22Rv1 (cell line): Measurements from ENCODE around the gene BLOC1S4.

Source experiments
- ZFX ChIP-seq: fragments of 450-650 bp; IDR thresholded peaks from 2 replicates; pipeline ENCODE4 v1.6.1; 2017; ENCODE audit warnings: antibody characterized with exemption, borderline replicate concordance
- TF ChIP-seq, protein P1 (sequence below): fragments of 450-650 bp; IDR thresholded peaks from 2 replicates; pipeline ENCODE4 v1.5.1; 2017; ENCODE audit warnings: mild to moderate bottlenecking

DNA sequence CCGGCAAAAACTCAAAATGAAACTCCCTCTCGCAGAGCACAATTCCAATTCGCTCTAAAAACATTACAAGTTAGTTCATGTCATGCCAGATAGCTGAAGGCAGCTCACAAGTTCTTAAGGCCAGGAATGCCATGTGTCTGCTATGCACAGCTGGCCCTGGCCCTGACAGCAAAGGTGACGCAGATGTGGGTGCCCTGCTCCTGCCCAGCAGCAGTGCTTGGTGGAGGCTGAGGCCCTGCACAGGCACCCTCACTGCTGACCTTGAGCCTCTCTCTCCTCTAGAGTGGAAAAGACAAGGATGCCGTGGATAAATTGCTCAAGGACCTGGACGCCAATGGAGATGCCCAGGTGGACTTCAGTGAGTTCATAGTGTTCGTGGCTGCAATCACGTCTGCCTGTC is 19.4 kb upstream of the BLOC1S4 start:
- TF ChIP-seq, protein P1, sequence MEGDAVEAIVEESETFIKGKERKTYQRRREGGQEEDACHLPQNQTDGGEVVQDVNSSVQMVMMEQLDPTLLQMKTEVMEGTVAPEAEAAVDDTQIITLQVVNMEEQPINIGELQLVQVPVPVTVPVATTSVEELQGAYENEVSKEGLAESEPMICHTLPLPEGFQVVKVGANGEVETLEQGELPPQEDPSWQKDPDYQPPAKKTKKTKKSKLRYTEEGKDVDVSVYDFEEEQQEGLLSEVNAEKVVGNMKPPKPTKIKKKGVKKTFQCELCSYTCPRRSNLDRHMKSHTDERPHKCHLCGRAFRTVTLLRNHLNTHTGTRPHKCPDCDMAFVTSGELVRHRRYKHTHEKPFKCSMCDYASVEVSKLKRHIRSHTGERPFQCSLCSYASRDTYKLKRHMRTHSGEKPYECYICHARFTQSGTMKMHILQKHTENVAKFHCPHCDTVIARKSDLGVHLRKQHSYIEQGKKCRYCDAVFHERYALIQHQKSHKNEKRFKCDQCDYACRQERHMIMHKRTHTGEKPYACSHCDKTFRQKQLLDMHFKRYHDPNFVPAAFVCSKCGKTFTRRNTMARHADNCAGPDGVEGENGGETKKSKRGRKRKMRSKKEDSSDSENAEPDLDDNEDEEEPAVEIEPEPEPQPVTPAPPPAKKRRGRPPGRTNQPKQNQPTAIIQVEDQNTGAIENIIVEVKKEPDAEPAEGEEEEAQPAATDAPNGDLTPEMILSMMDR = no peak
- TF ChIP-seq ZFX = no peak
